ENCODE results near the gene TIMM22.

DNA sequence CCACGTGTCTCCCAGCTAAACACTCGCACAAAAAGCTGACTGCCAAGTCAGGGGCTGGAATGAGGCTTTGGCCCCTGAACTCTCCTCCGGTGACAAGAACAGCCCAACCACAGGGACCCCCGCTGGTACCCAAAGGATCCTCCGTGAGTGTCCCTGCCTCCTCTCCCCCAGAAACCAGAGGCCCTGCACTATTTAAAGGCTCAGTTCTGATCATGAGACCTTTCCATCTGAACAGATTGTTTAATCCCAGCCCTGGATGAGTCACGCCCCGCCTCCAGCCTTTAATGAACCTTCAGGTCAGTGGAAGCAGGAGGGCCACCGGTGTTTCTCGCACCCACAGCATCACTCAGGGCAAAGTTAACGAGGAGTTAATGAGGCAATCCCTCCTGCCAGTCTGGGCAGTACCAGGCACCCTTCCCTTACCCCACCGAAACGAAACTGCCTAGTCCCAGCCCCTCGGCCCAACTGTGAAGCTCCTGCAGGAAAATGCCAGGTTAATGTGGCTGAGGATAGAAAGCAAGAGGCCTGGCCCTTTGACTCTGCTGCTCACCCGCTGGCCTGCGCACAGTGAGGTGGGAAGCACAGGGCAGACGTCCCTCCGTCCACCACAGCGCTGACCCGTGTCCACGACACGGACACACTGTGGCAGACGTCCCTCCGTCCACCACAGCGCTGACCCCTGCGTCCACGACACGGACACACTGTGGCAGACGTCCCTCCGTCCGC, 32.4 kb downstream of the TIMM22 start:
- TF ChIP-seq, protein P1, sequence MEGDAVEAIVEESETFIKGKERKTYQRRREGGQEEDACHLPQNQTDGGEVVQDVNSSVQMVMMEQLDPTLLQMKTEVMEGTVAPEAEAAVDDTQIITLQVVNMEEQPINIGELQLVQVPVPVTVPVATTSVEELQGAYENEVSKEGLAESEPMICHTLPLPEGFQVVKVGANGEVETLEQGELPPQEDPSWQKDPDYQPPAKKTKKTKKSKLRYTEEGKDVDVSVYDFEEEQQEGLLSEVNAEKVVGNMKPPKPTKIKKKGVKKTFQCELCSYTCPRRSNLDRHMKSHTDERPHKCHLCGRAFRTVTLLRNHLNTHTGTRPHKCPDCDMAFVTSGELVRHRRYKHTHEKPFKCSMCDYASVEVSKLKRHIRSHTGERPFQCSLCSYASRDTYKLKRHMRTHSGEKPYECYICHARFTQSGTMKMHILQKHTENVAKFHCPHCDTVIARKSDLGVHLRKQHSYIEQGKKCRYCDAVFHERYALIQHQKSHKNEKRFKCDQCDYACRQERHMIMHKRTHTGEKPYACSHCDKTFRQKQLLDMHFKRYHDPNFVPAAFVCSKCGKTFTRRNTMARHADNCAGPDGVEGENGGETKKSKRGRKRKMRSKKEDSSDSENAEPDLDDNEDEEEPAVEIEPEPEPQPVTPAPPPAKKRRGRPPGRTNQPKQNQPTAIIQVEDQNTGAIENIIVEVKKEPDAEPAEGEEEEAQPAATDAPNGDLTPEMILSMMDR (IDR thresholded peaks at IDR 0.05), result no peak
- no peak for TF ChIP-seq EZH2 (IDR thresholded peaks at IDR 0.05; ENCODE audit: borderline replicate concordance, insufficient read depth, low read depth, low read length, poor library complexity, severe bottlenecking)
